ENCODE data around the gene DPH1. TPM values are rescaled to one million over a fixed set of nuclear protein-coding genes. Genes with fewer than 3 reads are reported as not detected.

DPH1 gene
- total and polyA plus RNA-seq, 3 donors from 2014 or later: 32.6 to 93.3 (median 91.9) TPM

DNA sequence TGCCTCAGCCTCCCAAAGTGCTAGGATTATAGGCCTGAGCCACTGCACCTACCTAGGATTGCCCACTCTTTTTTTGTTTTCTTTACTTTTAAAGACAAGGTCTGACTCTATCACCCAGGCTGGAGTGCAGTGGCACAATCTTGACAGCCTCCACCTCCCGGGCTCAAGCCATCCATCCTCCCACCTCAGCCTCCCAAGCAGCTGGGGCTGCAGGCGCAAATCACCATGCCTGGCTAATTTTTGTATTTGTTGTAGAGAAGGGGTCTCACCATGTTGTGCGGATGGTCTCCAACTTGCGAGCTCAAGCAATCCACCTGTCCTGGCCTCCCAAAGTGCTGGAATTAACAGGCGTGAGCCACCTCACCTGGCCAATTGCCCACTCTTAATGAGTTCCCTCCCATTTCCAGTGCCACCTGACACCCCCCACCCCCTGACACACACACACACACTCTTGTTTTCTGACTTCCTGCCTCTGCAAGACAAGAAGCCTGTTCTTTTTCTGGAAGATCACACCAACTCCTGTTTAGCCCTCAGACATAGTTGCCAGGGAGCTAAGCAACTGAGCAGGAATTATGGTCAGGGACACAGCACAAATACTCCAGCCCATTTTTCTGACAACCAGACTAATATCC, 14.4 kb downstream of the DPH1 start:
- intact Hi-C loops (cut with DNase I; ENCODE audit: low total_unique reads): no loop called here
- Histone ChIP-seq H3K9me3 (no peaks in the 10 kb centered on the region), H3K36me3 (ENCODE audit: low read depth, missing control alignments) (no peaks in the 10 kb centered on the region), H3K4me3 (no peak overlapping the region), H3K4me1 (peaks cover 21% of the 10 kb centered on the region), H3K27me3 (no peaks in the 10 kb centered on the region), H3K27ac (no peak overlapping the region)
- DNase-seq: no peak
- 90 to 94% methylated on average over 5 of the region's 5 CpGs for WGBS, 2 donors
- TF ChIP-seq CTCF (IDR thresholded peaks at IDR 0.05): no peak
- TF ChIP-seq POLR2A (IDR thresholded peaks at IDR 0.05): no peak

DNA sequence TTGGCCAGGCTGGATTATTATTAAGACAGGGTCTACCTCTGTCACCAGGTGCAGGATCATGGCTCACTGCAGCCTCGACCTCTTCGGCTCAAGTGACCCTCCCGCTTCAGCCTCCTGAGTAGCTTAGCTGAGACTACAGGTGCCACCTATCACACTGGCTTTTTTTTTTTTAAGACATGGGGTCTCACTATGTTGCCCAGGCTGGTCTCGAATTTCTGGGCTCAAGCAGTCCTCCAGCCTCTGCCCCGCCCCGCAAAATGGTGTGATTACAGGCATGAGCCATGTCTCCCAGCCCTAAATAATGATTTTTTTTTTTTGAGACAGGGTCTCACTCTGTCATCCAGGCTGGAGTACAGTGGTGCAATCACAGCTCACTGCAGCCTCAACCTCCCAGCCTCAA, 17.6 kb downstream of the DPH1 start:
- peaks cover 20% of the 10 kb centered on the region for H3K4me1 ChIP-seq
- intact Hi-C loops (cut with DNase I; ENCODE audit: low total_unique reads): no loop called here
- no peaks in the 10 kb centered on the region for H3K27me3 ChIP-seq
- 82 to 90% methylated on average over 6 of the region's 6 CpGs for WGBS, 2 donors
- H3K36me3 ChIP-seq (ENCODE audit: low read depth, missing control alignments): no peaks in the 10 kb centered on the region
- DNase-seq: no peak
- H3K4me3 ChIP-seq: no peak overlapping the region
- H3K27ac ChIP-seq: no peak overlapping the region
- no peaks in the 10 kb centered on the region for H3K9me3 ChIP-seq
- TF ChIP-seq CTCF (IDR thresholded peaks at IDR 0.05) (no peak), POLR2A (IDR thresholded peaks at IDR 0.05) (no peak)

DNA sequence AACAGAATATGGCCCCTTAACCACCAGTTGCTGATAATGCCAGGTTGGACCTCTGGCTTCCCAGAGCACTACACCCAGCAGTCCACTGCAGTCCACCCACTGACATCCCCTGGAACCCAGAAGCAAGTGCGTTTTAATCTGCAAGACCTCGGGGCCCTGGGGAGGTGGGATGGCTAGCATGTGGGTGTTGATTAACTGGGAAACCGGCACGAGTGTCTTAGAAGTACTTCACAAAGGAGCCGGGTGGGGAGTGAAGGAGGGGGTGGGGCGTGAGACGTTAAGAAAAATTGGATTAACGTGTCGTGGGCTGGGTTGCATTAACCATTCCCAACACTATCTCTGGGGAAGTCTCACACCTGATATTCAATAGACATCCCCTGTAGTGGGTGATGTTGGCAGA, 18.9 kb downstream of the DPH1 start:
- Histone ChIP-seq H3K4me1 (peaks cover 13% of the 10 kb centered on the region), H3K4me3 (peak overlapping the region; percentile 72 to 75), H3K36me3 (ENCODE audit: low read depth, missing control alignments) (no peaks in the 10 kb centered on the region), H3K9me3 (no peaks in the 10 kb centered on the region), H3K27me3 (no peaks in the 10 kb centered on the region), H3K27ac (peak overlapping the region in 1 of 2 donors; percentile 74)
- no peak for TF ChIP-seq POLR2A (IDR thresholded peaks at IDR 0.05)
- TF ChIP-seq CTCF (IDR thresholded peaks at IDR 0.05): no peak
- 7 to 14% methylated on average over 9 of the region's 9 CpGs for WGBS, 2 donors
- intact Hi-C loops (cut with DNase I; ENCODE audit: low total_unique reads): no loop called here
- DNase-seq: no peak

DNA sequence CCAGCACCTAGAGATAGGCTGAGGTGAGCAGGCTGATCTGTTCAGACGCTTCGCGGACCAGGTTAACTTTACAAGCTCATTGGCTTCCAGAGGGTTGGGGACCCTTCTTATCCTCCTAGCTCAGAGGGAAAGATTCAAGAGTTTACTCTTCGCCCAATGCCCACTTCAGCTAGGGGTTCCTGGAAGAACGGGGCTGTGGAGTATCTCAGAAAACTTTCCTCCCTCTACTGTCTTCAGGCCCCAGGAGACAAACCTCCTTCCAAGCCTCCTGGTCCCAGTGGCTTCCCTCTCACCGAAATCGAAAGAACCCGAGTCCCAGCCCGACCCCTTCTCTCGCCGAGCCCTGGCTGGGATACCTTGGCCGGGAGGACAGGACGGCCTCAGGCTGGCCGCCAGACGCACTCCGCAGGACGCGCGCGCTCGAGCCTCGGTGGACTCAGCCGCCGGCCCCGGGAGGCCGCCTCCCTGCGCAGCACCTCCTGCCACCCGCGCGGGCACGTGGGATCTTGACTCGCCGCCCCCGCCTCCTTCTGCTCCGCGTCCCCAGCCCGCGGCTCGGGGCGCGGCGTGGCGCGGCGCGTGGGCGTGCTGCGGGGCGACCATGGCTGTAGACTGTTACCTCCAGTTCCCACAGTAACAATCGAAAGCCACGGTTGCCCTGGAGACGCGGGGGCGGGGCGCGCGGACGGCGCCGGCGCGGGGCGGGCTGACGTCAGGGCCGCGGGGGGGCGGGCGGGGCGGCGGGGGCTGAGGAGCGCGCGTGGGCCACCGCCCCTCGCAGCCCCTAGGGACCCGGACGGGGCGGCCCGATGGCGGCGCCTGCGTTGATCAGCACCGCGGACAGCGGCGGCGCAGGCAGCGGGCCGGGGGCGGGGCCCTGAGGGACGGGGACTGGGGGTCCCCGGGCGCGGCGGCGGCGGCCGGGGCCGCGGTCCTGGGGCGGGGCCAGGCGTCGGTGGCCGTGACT, 19.7 kb downstream of the DPH1 start:
- Histone ChIP-seq H3K36me3 (ENCODE audit: low read depth, missing control alignments) (no peaks in the 10 kb centered on the region), H3K9me3 (no peaks in the 10 kb centered on the region), H3K27ac (peak overlapping the region; percentile 50 to 74), H3K4me1 (peaks cover 13% of the 10 kb centered on the region), H3K4me3 (peak overlapping the region; percentile 72 to 75), H3K27me3 (no peaks in the 10 kb centered on the region)
- 2 to 4% methylated on average over 11 to 62 of the region's 104 CpGs for WGBS, 2 donors
- peak; percentile 89 for DNase-seq
- no peak for TF ChIP-seq POLR2A (IDR thresholded peaks at IDR 0.05)
- no peak for TF ChIP-seq CTCF (IDR thresholded peaks at IDR 0.05)
- intact Hi-C loops (cut with DNase I; ENCODE audit: low total_unique reads): loop anchor here (5.0 kb wide), 1 partner anchor 303 kb away; no protein-coding TSS in a partner anchor
